ENCODE data around the gene U2AF2. TPM values are rescaled to one million over a fixed set of nuclear protein-coding genes. Genes with fewer than 3 reads are reported as not detected.

The U2AF2 gene
- total and polyA plus RNA-seq, 2 of the 8 experiments (the other 6 are each of a cell fraction or from before 2014, with no cell fraction given): 162 to 252 TPM

GRCh38 chr19:55686311-55687050, 31.6 kb downstream of the U2AF2 start:
- no peak overlapping the region for H3K56ac ChIP-seq (replicated peaks; ENCODE audit: insufficient read length, low read depth, low read length)
- H3K4ac ChIP-seq (replicated peaks; ENCODE audit: insufficient read length, low read depth, low read length): no peak overlapping the region
- DNase-seq (ENCODE audit: low read depth in 1 of 2, low spot score in 2 of 2) (no peak), FAIRE-seq (no peak)
- H3K9ac ChIP-seq (replicated peaks in 1 of 4; ENCODE audit: extremely low read depth in 1 of 4, low read depth in 3 of 4, low read length in 3 of 4): no peak overlapping the region
- no peak overlapping the region for H2BK12ac ChIP-seq (ENCODE audit: low read depth, low read length)
- no peak overlapping the region for H3K18ac ChIP-seq (ENCODE audit: extremely low read depth, low read length)
- H3K23ac ChIP-seq (ENCODE audit: insufficient read length): no peak overlapping the region
- no peak overlapping the region for H3K14ac ChIP-seq (ENCODE audit: insufficient read length)
- H4K91ac ChIP-seq (replicated peaks; ENCODE audit: insufficient read length, low read length): no peak overlapping the region
- peaks cover 0 to 27% of the 10 kb centered on the region in 2 experiments; a peak in 1 of 4 replicates for H3K79me2 ChIP-seq (ENCODE audit: control insufficient read depth in 1 of 2, insufficient read depth in 2 of 2, low read length in 2 of 2)
- no peak overlapping the region for H2BK15ac ChIP-seq (ENCODE audit: low read length)
- peaks cover 5% of the 10 kb centered on the region for H3K79me1 ChIP-seq (ENCODE audit: low read depth, low read length)
- WGBS, 2 experiments (ENCODE audit: extremely low coverage in 1 of 2, insufficient coverage in 1 of 2, insufficient read length in 1 of 2, insufficient replicate concordance in 2 of 2, low coverage in 1 of 2, low lambda C conversion rate in 2 of 2, missing lambda C conversion rate in 1 of 2): 91% methylated on average over 29 of the region's 29 CpGs; no CpG with 5 or more reads in 1 of the 2 experiments
- no peak overlapping the region for H2AK5ac ChIP-seq (ENCODE audit: low read depth, low read length)
- TF ChIP-seq BCL11A (IDR thresholded peaks at IDR 0.05; ENCODE audit: low read depth in 2 of 2, low read length in 2 of 2) (no peak), ASH2L (IDR thresholded peaks at IDR 0.05; ENCODE audit: low read length) (no peak), RBBP5 (IDR thresholded peaks at IDR 0.05; ENCODE audit: borderline replicate concordance, low read depth, low read length) (no peak), SIRT6 (IDR thresholded peaks at IDR 0.05; ENCODE audit: low read length) (no peak), CTBP2 (IDR thresholded peaks at IDR 0.05; ENCODE audit: borderline replicate concordance, insufficient read depth, insufficient read length, low read length) (no peak), CBX8 (IDR thresholded peaks at IDR 0.05; ENCODE audit: borderline replicate concordance, low read depth, low read length) (no peak), CEBPB (IDR thresholded peaks at IDR 0.05; ENCODE audit: low read depth, low read length) (no peak), MAX (IDR thresholded peaks at IDR 0.05) (no peak), HDAC6 (IDR thresholded peaks at IDR 0.05; ENCODE audit: low read depth, low read length) (no peak), NRF1 (IDR thresholded peaks at IDR 0.05; ENCODE audit: low read depth, low read length) (no peak), POLR2AphosphoS5 (IDR thresholded peaks at IDR 0.05; ENCODE audit: low read depth, low read length) (no peak)
- no peak overlapping the region for H4K5ac ChIP-seq (ENCODE audit: insufficient read length, low read depth, low read length)
- no peak overlapping the region for H2BK120ac ChIP-seq (replicated peaks; ENCODE audit: low read depth, low read length)
- H3K27me3 ChIP-seq (replicated peaks in 1 of 4; ENCODE audit: control insufficient read depth in 3 of 4, extremely low read depth in 1 of 4, insufficient read depth in 3 of 4, low read length in 3 of 4): no peaks in the 10 kb centered on the region; a peak in 1 of 7 replicates
- CTCF ChIA-PET (ENCODE audit: partially characterized antibody): interaction anchor here (2.2 to 2.7 kb wide), 2 partner anchors 15 to 17 kb away, joined by 6 to 9 read pairs; no protein-coding TSS in a partner anchor
- POLR2A ChIA-PET (ENCODE audit: partially characterized antibody): interaction anchor here (1.1 kb wide), 1 partner anchor 32 kb away, joined by 3 read pairs; the partner anchor contains the start of gene U2AF2
- H4K8ac ChIP-seq (ENCODE audit: extremely low read depth, insufficient read depth, low read length): no peak overlapping the region; the same call in 1 of the 2 replicates
- H3K4me3 ChIP-seq (ENCODE audit: extremely low read depth in 1 of 4, insufficient read depth in 2 of 4, low read depth in 3 of 4, low read length in 4 of 4): no peak overlapping the region
- no peak overlapping the region for H2BK20ac ChIP-seq (ENCODE audit: low read length)
- H2BK5ac ChIP-seq (ENCODE audit: low read depth, low read length): no peak overlapping the region
- peaks cover 2 to 37% (median 13%) of the 10 kb centered on the region in 4 experiments; a peak in 6 of 8 replicates for H3K36me3 ChIP-seq (ENCODE audit: control insufficient read depth in 2 of 4, insufficient read depth in 4 of 4, low read length in 3 of 4)
- H3K23me2 ChIP-seq (ENCODE audit: low read depth, low read length): no peaks in the 10 kb centered on the region
- H3K4me1 ChIP-seq (replicated peaks in 1 of 4; ENCODE audit: control insufficient read depth in 3 of 4, insufficient read depth in 4 of 4, low read length in 3 of 4): no peaks in the 10 kb centered on the region
- no peaks in the 10 kb centered on the region for H3K9me3 ChIP-seq (ENCODE audit: insufficient read depth in 2 of 2, low read depth in 1 of 2, low read length in 1 of 2)
- H2AFZ ChIP-seq (ENCODE audit: low read length): no peak overlapping the region
- H4K20me1 ChIP-seq (replicated peaks in 1 of 2; ENCODE audit: control insufficient read depth in 1 of 2, insufficient read depth in 2 of 2, low read length in 2 of 2): peaks cover 4 to 39% of the 10 kb centered on the region in 2 experiments
- H3K4me2 ChIP-seq (ENCODE audit: insufficient read depth in 1 of 2, low read depth in 2 of 2, low read length in 2 of 2): no peak overlapping the region
- H3K27ac ChIP-seq (ENCODE audit: low read depth, low read length): no peak overlapping the region

All from H1 (cell line).